ENCODE measurements around the gene WBP1.

WBP1 gene

DNA sequence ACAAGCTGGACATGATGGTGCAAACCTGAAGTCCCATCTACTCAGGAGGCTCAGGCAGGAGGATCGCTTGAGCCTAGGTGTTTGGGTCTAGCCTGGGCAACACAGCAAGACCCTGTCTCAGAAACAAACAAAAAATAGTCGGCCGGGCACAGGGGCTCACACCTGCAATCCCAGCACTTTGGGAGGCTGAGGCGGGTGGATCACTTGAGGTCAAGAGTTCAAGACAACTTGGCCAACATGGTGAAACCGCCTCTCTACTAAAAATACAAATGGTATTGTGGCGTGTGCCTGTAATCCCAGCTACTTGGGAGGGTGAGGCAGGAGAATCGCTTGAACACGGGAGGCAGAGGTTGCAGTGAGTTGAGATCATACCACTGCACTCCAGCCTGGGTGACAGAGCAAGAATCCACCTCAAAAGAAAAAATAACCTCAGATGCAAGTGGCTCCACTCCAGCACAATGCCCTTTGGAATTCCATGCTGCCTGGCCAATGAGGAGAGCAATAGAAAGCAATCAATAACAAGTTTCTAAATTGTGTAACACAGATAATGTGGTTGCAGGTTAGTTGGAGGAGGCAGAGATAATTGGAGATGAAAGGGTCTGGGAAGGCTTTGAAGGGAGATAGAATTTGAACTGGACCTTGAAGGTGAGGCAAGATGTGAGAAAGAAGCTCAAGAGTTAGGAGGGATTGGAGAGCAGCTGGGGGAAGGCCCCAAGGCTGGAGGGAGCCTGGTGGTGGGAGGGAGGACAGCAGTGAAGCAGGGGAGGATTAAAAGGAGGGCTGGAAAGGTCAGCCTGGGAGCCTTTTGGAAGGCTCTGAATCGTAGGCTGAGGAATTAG lies 30.6 kb downstream of the WBP1 start:
- Histone ChIP-seq H3F3A (ENCODE audit: low read depth) (no peaks in the 10 kb centered on the region), H3K4me2 (ENCODE audit: low read depth, low read length, poor library complexity, severe bottlenecking) (no peak overlapping the region), H3K9ac (ENCODE audit: low read depth, low read length, poor library complexity, severe bottlenecking) (no peak overlapping the region), H3K79me2 (ENCODE audit: insufficient read depth, low read length) (peaks cover 9% of the 10 kb centered on the region; the same call in 1 of the 2 replicates), H3K4me1 (ENCODE audit: insufficient read depth, low read length, poor library complexity, severe bottlenecking) (no peaks in the 10 kb centered on the region), H3K4me3 (ENCODE audit: low read length, poor library complexity, severe bottlenecking) (no peak overlapping the region), H3K36me3 (ENCODE audit: insufficient read depth, low read length) (peaks cover 38% of the 10 kb centered on the region; the same call in 1 of the 2 replicates), H2AFZ (ENCODE audit: low read length) (no peak overlapping the region), H4K20me1 (ENCODE audit: insufficient read depth, low read length, poor library complexity, severe bottlenecking) (no peaks in the 10 kb centered on the region), H3K9me3 (ENCODE audit: insufficient read depth, low read depth, low read length) (no peaks in the 10 kb centered on the region), H3K9me2 (replicated peaks; ENCODE audit: low read depth, low read length) (no peaks in the 10 kb centered on the region), H3K27me3 (ENCODE audit: insufficient read depth, low read length, poor library complexity, severe bottlenecking) (no peaks in the 10 kb centered on the region)
- TF ChIP-seq, protein P1, sequence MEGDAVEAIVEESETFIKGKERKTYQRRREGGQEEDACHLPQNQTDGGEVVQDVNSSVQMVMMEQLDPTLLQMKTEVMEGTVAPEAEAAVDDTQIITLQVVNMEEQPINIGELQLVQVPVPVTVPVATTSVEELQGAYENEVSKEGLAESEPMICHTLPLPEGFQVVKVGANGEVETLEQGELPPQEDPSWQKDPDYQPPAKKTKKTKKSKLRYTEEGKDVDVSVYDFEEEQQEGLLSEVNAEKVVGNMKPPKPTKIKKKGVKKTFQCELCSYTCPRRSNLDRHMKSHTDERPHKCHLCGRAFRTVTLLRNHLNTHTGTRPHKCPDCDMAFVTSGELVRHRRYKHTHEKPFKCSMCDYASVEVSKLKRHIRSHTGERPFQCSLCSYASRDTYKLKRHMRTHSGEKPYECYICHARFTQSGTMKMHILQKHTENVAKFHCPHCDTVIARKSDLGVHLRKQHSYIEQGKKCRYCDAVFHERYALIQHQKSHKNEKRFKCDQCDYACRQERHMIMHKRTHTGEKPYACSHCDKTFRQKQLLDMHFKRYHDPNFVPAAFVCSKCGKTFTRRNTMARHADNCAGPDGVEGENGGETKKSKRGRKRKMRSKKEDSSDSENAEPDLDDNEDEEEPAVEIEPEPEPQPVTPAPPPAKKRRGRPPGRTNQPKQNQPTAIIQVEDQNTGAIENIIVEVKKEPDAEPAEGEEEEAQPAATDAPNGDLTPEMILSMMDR (conservative IDR thresholded peaks at IDR 0.05; ENCODE audit: low read length) = no peak
- TF ChIP-seq EZH2phosphoT487 (IDR thresholded peaks at IDR 0.05; ENCODE audit: borderline replicate concordance) = no peak

DNA sequence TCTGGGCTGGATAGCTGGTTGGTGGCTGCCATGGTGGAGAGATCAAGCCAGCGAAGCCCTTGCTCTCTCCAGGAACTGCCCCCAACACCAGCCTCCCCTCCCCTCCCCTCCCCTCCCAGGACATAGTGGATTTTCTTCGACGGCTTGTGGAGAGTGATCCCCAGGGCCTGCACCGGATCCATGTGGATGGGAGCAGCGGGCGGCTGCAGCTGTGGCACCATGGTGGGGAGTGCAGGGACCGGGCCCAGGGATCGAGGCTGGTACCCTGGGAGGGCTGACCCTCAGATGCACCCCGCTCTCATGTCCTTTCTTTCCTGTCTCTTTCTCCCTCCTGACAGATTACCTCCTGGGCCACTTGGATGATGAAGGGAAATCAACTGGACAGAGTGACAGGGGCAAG lies 31.7 kb downstream of the WBP1 start:
- no peak overlapping the region for H3K4me3 ChIP-seq (ENCODE audit: low read length, poor library complexity, severe bottlenecking)
- no peaks in the 10 kb centered on the region for H3K4me1 ChIP-seq (ENCODE audit: insufficient read depth, low read length, poor library complexity, severe bottlenecking)
- no peaks in the 10 kb centered on the region for H4K20me1 ChIP-seq (ENCODE audit: insufficient read depth, low read length, poor library complexity, severe bottlenecking)
- H2AFZ ChIP-seq (ENCODE audit: low read length) = no peak overlapping the region
- no peaks in the 10 kb centered on the region for H3K9me3 ChIP-seq (ENCODE audit: insufficient read depth, low read depth, low read length)
- H3K9ac ChIP-seq (ENCODE audit: low read depth, low read length, poor library complexity, severe bottlenecking) = no peak overlapping the region
- H3K79me2 ChIP-seq (ENCODE audit: insufficient read depth, low read length) = 0 out of 2 replicates have a peak, but pooled peaks cover 5% of the 10 kb centered on the region
- peaks cover 40% of the 10 kb centered on the region; the same call in 1 of the 2 replicates for H3K36me3 ChIP-seq (ENCODE audit: insufficient read depth, low read length)
- no peak overlapping the region for H3K4me2 ChIP-seq (ENCODE audit: low read depth, low read length, poor library complexity, severe bottlenecking)
- no peaks in the 10 kb centered on the region for H3K9me2 ChIP-seq (replicated peaks; ENCODE audit: low read depth, low read length)
- TF ChIP-seq, protein P1 (conservative IDR thresholded peaks at IDR 0.05; ENCODE audit: low read length) = no peak
- no peak for TF ChIP-seq EZH2phosphoT487 (IDR thresholded peaks at IDR 0.05; ENCODE audit: borderline replicate concordance)
- no peaks in the 10 kb centered on the region for H3F3A ChIP-seq (ENCODE audit: low read depth)
- no peaks in the 10 kb centered on the region for H3K27me3 ChIP-seq (ENCODE audit: insufficient read depth, low read length, poor library complexity, severe bottlenecking)

DNA sequence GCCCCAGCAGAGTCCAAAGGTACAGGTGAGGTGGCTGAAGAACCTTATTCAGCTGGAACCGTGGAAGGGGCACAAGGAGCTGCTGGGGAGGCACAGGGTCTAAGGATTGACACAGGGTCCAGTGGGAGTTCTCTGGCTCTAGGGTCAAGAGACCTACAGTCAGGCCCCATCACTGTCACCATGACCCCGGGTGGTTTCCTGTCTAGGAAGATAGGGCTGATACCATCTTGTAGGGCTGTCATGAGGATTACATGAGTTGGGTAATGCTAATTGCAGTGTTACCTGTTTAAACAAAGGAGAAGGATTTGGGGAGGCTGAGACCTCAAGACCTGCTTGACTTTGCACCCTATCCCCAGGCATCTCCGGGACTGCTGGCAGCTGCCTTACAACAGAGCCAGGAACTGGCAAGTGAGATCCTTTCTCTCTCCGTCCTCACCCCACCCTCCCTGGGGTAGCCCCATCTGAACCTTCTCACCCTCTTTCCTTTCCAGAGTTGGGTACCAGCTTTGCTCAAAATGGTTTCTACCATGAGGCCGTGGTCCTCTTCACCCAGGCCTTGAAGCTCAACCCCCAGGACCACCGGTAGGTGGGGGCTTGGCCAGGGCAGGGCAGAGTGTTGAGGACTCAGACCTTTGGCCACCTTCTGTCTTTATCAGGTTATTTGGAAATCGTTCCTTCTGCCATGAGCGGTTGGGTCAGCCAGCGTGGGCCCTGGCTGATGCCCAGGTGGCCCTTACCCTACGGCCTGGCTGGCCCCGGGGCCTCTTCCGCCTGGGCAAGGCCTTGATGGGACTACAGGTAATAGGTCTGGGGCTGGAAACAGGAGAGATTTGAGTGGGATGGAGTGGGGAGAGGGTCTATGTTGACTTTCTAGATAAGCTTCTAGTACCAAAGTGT lies 33.7 kb downstream of the WBP1 start:
- H3K9ac ChIP-seq (ENCODE audit: low read depth, low read length, poor library complexity, severe bottlenecking) = no peak overlapping the region
- no peaks in the 10 kb centered on the region for H3K79me2 ChIP-seq (ENCODE audit: insufficient read depth, low read length)
- TF ChIP-seq, protein P1 (conservative IDR thresholded peaks at IDR 0.05; ENCODE audit: low read length) = no peak
- TF ChIP-seq EZH2phosphoT487 (IDR thresholded peaks at IDR 0.05; ENCODE audit: borderline replicate concordance) = no peak
- no peak overlapping the region for H3K4me3 ChIP-seq (ENCODE audit: low read length, poor library complexity, severe bottlenecking)
- no peaks in the 10 kb centered on the region for H3K9me3 ChIP-seq (ENCODE audit: insufficient read depth, low read depth, low read length)
- no peaks in the 10 kb centered on the region for H3K27me3 ChIP-seq (ENCODE audit: insufficient read depth, low read length, poor library complexity, severe bottlenecking)
- H2AFZ ChIP-seq (ENCODE audit: low read length) = no peak overlapping the region
- H3F3A ChIP-seq (ENCODE audit: low read depth) = no peaks in the 10 kb centered on the region
- H3K4me2 ChIP-seq (ENCODE audit: low read depth, low read length, poor library complexity, severe bottlenecking) = no peak overlapping the region
- peaks cover 40% of the 10 kb centered on the region; the same call in 1 of the 2 replicates for H3K36me3 ChIP-seq (ENCODE audit: insufficient read depth, low read length)
- no peaks in the 10 kb centered on the region for H4K20me1 ChIP-seq (ENCODE audit: insufficient read depth, low read length, poor library complexity, severe bottlenecking)
- H3K4me1 ChIP-seq (ENCODE audit: insufficient read depth, low read length, poor library complexity, severe bottlenecking) = no peaks in the 10 kb centered on the region
- H3K9me2 ChIP-seq (replicated peaks; ENCODE audit: low read depth, low read length) = no peaks in the 10 kb centered on the region
